Ovary (tissue), 9 donors: ENCODE data around the gene TCEA2. TPM values are rescaled to one million over a fixed set of nuclear protein-coding genes. Genes with fewer than 3 reads are reported as not detected.

ENCODE experiments used
- DNase-seq, 5 donors: peaks; one replicate each; pipeline ENCODE4 v3.0.0-alpha.2; 2019 to 2020
- H3K27ac ChIP-seq, 2 donors: fragments of 200-600 bp; one replicate each; pipeline versions ENCODE4 v1.5.1 to v1.8.0; 2019 to 2022
- H3K27me3 ChIP-seq: fragments of 200-600 bp; one replicate; pipeline ENCODE4 v1.8.0; 2022
- H3K36me3 ChIP-seq: fragments of 200-600 bp; sonication (generic); one replicate; pipeline ENCODE4 v1.5.1; 2019
- H3K4me1 ChIP-seq: one replicate; pipeline ENCODE4 v1.8.1; 2013; ENCODE audit warnings: mild to moderate bottlenecking, moderate library complexity; ENCODE audit not compliant: insufficient read depth
- H3K4me3 ChIP-seq: fragments of 200-600 bp; sonication (generic); one replicate; pipeline ENCODE4 v1.5.1; 2017
- H3K9me3 ChIP-seq, 2 donors: fragments of 200-600 bp in 1 of 2; sonication (generic) in 1 of 2; one replicate each; pipeline versions ENCODE4 v1.5.1 to v1.8.1; 2013 to 2019; ENCODE audit warnings: mild to moderate bottlenecking in 1 of 2, moderate library complexity in 1 of 2
- EP300 ChIP-seq: sonication (generic); formaldehyde crosslinking; IDR thresholded peaks from one replicate; pipeline ENCODE4 v1.6.1; 2017; ENCODE audit warnings: antibody characterized with exemption
- POLR2A ChIP-seq: fragments of 450-650 bp; IDR thresholded peaks from one replicate; pipeline ENCODE4 v1.6.1; 2017; ENCODE audit warnings: antibody characterized with exemption, mild to moderate bottlenecking, moderate library complexity
- WGBS, 3 donors: extraction: QIAGEN DNeasy Blood & Tissue Kit in 1 of 3; methylation state at CpG; one replicate each; pipeline versions ENCODE4 v1.1.5 to v1.1.7; 2013 to 2017; 5-methylcytosine and 5-hydroxymethylcytosine counted together
- intact Hi-C, 4 donors: fragments of 100-400 bp; cut with DNase I; formaldehyde crosslinking; loops; one replicate each; pipeline versions ENCODE4 v1.11.0 to v1.15.1; 2022 to 2023
- polyA plus RNA-seq, 2 donors: library from polyadenylated mRNA; stranded (reverse); fragments of 200-250 nt in 1 of 2; fragments of 350-450 nt in 1 of 2; fragmentation: Illumina TruSeq in 1 of 2; extraction: RNeasy Lipid Tissue Mini Kit (QIAGEN cat#74804) in 1 of 2; gene quantifications; one replicate each; pipeline ENCODE4 v1.2.3, GENCODE V29; 2013 to 2014
- total RNA-seq, 7 donors: library from RNA; depleted of rRNA in 2 of 7; stranded (reverse); fragments of >200 nt in 2 of 7; fragmentation: NEBNext Ultra II Directional in 3 of 7; extraction: Animal tissue kit (Norgen Biotek cat#: 25700) in 3 of 7; gene quantifications; one replicate each; pipeline versions ENCODE4 v1.1.0 to v1.2.4, GENCODE V29; 2016 to 2023
- TF ChIP-seq, protein P1 (sequence below), 3 donors: fragments of 450-650 bp in 2 of 3; fragments of 200-600 bp in 1 of 3; IDR thresholded peaks; one replicate each; pipeline versions ENCODE4 v1.5.1 to v1.8.0; 2016 to 2022; ENCODE audit warnings: antibody characterized with exemption in 3 of 3, mild to moderate bottlenecking in 1 of 3
- donor health status: DM: no; HTN: no; CAD: no; lungs with moderate emphysema.
- donor health status: DM: no; HTN: no; CAD: no.
- donor health status: Bipolar disorder and iron deficiency.
- donor health status: DM: yes; HTN: yes; CAD: no.
- donor health status: DM: no; HTN: no; CAD: no.
- donor health status: DM: yes; HTN: yes; CAD: no.

The TCEA2 gene
- total and polyA plus RNA-seq, 9 donors: 20.0 to 93.5 (median 71.9) TPM

GRCh38 chr20:64111841-64112641, 49.0 kb downstream of the TCEA2 start:
- Histone ChIP-seq H3K4me1 (no peaks in the 10 kb centered on the region), H3K4me3 (no peak overlapping the region), H3K36me3 (no peaks in the 10 kb centered on the region), H3K9me3 (no peaks in the 10 kb centered on the region), H3K27ac (no peak overlapping the region), H3K27me3 (no peaks in the 10 kb centered on the region)
- TF ChIP-seq EP300 (no peak), POLR2A (no peak)
- TF ChIP-seq, protein P1, sequence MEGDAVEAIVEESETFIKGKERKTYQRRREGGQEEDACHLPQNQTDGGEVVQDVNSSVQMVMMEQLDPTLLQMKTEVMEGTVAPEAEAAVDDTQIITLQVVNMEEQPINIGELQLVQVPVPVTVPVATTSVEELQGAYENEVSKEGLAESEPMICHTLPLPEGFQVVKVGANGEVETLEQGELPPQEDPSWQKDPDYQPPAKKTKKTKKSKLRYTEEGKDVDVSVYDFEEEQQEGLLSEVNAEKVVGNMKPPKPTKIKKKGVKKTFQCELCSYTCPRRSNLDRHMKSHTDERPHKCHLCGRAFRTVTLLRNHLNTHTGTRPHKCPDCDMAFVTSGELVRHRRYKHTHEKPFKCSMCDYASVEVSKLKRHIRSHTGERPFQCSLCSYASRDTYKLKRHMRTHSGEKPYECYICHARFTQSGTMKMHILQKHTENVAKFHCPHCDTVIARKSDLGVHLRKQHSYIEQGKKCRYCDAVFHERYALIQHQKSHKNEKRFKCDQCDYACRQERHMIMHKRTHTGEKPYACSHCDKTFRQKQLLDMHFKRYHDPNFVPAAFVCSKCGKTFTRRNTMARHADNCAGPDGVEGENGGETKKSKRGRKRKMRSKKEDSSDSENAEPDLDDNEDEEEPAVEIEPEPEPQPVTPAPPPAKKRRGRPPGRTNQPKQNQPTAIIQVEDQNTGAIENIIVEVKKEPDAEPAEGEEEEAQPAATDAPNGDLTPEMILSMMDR (IDR thresholded peaks at IDR 0.05): no peak
- 74 to 79% (median 77%) methylated on average over 19 of the region's 19 CpGs for WGBS, 3 donors
- intact Hi-C loops: loop anchor here in 1 of 4 donors (10.0 kb wide), 1 partner anchor 77 kb away; the partner anchor contains the start of gene C20orf204
- peak in 3 of 5 donors; percentile 1 to 19 (median 3) for DNase-seq

GRCh38 chr20:64112691-64113443, 49.9 kb downstream of the TCEA2 start:
- no peak for TF ChIP-seq EP300
- TF ChIP-seq POLR2A: no peak
- TF ChIP-seq, protein P1 (IDR thresholded peaks at IDR 0.05): no peak
- no peaks in the 10 kb centered on the region for H3K4me1 ChIP-seq
- DNase-seq: peak in 2 of 5 donors; percentile 4 to 28
- H3K36me3 ChIP-seq: no peaks in the 10 kb centered on the region
- no peak overlapping the region for H3K4me3 ChIP-seq
- H3K9me3 ChIP-seq: no peaks in the 10 kb centered on the region
- H3K27me3 ChIP-seq: no peaks in the 10 kb centered on the region
- H3K27ac ChIP-seq: no peak overlapping the region
- intact Hi-C loops: loop anchor here in 1 of 4 donors (10.0 kb wide), 1 partner anchor 78 kb away; the partner anchor contains the start of gene C20orf204
- WGBS, 3 donors: 68 to 78% (median 76%) methylated on average over 18 of the region's 18 CpGs

DNA sequence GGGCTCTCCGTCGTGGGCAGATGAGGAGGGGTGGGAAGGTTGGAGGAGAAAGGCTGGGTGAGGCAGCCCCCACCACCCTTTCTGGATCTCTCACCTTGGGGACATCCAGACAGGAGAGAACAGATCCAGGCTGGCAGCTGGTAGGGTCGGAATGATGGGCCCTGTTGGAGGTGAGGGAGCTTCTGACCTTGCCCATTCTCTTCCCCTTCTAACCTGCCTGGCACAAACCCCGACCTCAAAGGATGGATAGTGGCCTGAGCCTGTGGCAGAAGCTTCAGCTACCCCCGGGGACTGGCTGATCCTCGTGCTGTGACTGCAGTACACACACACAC, 50.4 kb downstream of the TCEA2 start:
- no peaks in the 10 kb centered on the region for H3K27me3 ChIP-seq
- no peak overlapping the region for H3K27ac ChIP-seq
- no peak overlapping the region for H3K4me3 ChIP-seq
- no peaks in the 10 kb centered on the region for H3K4me1 ChIP-seq
- no peaks in the 10 kb centered on the region for H3K36me3 ChIP-seq
- TF ChIP-seq POLR2A: no peak
- no peak for TF ChIP-seq EP300
- TF ChIP-seq, protein P1 (IDR thresholded peaks at IDR 0.05): no peak
- DNase-seq: peak in 1 of 5 donors; percentile 10
- no peaks in the 10 kb centered on the region for H3K9me3 ChIP-seq
- intact Hi-C loops: loop anchor here in 1 of 4 donors (10.0 kb wide), 1 partner anchor 79 kb away; the partner anchor contains the start of gene C20orf204
- WGBS, 3 donors: 47 to 51% (median 49%) methylated on average over 6 of the region's 6 CpGs

- peak in 3 of 5 donors; percentile 1 to 17 (median 9) for DNase-seq
- Histone ChIP-seq H3K27me3 (no peaks in the 10 kb centered on the region), H3K9me3 (no peaks in the 10 kb centered on the region), H3K4me3 (no peak overlapping the region), H3K4me1 (no peaks in the 10 kb centered on the region), H3K27ac (no peak overlapping the region), H3K36me3 (no peaks in the 10 kb centered on the region)
- intact Hi-C loops: loop anchor here in 1 of 4 donors (10.0 kb wide), 1 partner anchor 79 kb away; the partner anchor contains the start of gene C20orf204
- WGBS, 3 donors: 68 to 76% (median 69%) methylated on average over 13 of the region's 13 CpGs
- TF ChIP-seq EP300 (no peak), POLR2A (no peak)
- TF ChIP-seq, protein P1 (IDR thresholded peaks at IDR 0.05): no peak
These were observed 50.9 kb downstream of the TCEA2 start for GRCh38 chr20:64113796-64114355.
